Thoracic aorta (tissue), 2 donors: Measurements from ENCODE around the gene ATG14. TPM values are rescaled to one million over a fixed set of nuclear protein-coding genes. Genes with fewer than 3 reads are reported as not detected.
A peak's percentile ranks its signal among the peaks of the same experiment; 100 is the strongest.
"Not testable (repeated sequence)": the region's sequence is repeated elsewhere in the genome, so short reads cannot be mapped to it uniquely, and the experiment has no call there.

ENCODE experiments used
- ATAC-seq: fragments of 150-250 bp; one replicate; pipeline ENCODE4 v1.8.0; 2017; ENCODE audit warnings: low read depth; ENCODE audit not compliant: insufficient number of reproducible peaks, low FRiP score
- DNase-seq: peaks from one replicate; pipeline ENCODE4 v3.0.0-alpha.2; 2020; ENCODE audit warnings: low spot score
- H3K27ac ChIP-seq, 2 donors: fragments of 200-600 bp; sonication (generic); 1 replicate in 1 of 2; 2 replicates in 1 of 2; pipeline ENCODE4 v1.5.1; 2016; ENCODE audit warnings: mild to moderate bottlenecking in 2 of 2, moderate library complexity in 2 of 2
- H3K27me3 ChIP-seq: fragments of 200-600 bp; sonication (generic); replicated peaks from 2 replicates; pipeline ENCODE4 v1.6.0; 2016; ENCODE audit warnings: mild to moderate bottlenecking; ENCODE audit not compliant: insufficient read depth
- H3K36me3 ChIP-seq: fragments of 200-600 bp; sonication (generic); one replicate; pipeline ENCODE4 v1.5.1; 2016
- H3K4me1 ChIP-seq, 2 donors: fragments of 200-600 bp; sonication (generic); 1 replicate in 1 of 2; 2 replicates in 1 of 2; pipeline versions ENCODE4 v1.5.1 to v1.6.0; 2016; ENCODE audit warnings: low read depth in 2 of 2, mild to moderate bottlenecking in 1 of 2; ENCODE audit not compliant: control insufficient read depth in 1 of 2
- H3K4me3 ChIP-seq: fragments of 200-600 bp; sonication (generic); 2 replicates; pipeline ENCODE4 v1.5.1; 2016; ENCODE audit warnings: mild to moderate bottlenecking
- H3K9me3 ChIP-seq: fragments of 200-600 bp; sonication (generic); 2 replicates; pipeline ENCODE4 v1.5.1; 2016
- CTCF ChIP-seq: fragments of 200-600 bp; sonication (generic); IDR thresholded peaks from one replicate; pipeline ENCODE4 v1.5.1; 2019; ENCODE audit warnings: antibody characterized with exemption
- total RNA-seq, 2 donors: library from RNA; depleted of rRNA; stranded (reverse); fragments of >200 nt; gene quantifications; one replicate each; pipeline versions ENCODE4 v1.1.0 to v1.2.3, GENCODE V29; 2016

ATG14 gene
- total RNA-seq, 2 donors from 2014 or later = 19.5 to 26.0 TPM

- Histone ChIP-seq H3K27ac (no peak overlapping the region), H3K27me3 (no peaks in the 10 kb centered on the region), H3K9me3 (no peaks in the 10 kb centered on the region), H3K4me3 (no peak overlapping the region), H3K36me3 (peaks cover 13% of the 10 kb centered on the region), H3K4me1 (peaks cover 14 to 21% of the 10 kb centered on the region in 2 donors)
- no peak for TF ChIP-seq CTCF
- no peak for ATAC-seq
- DNase-seq = no peak
Measured at GRCh38 chr14:55388160-55388559, 23.5 kb downstream of the ATG14 start.

- H3K27ac ChIP-seq = no peak overlapping the region
- H3K27me3 ChIP-seq = no peaks in the 10 kb centered on the region
- TF ChIP-seq CTCF = no peak
- H3K4me3 ChIP-seq = no peak overlapping the region
- ATAC-seq (no peak), DNase-seq (no peak)
- H3K9me3 ChIP-seq = no peaks in the 10 kb centered on the region
- H3K36me3 ChIP-seq = peaks cover 13% of the 10 kb centered on the region
- H3K4me1 ChIP-seq = peaks cover 19 to 32% of the 10 kb centered on the region in 2 donors
Measured at GRCh38 chr14:55387121-55387520, 24.5 kb downstream of the ATG14 start.

- Histone ChIP-seq H3K27ac (no peak overlapping the region), H3K27me3 (no peaks in the 10 kb centered on the region), H3K9me3 (no peaks in the 10 kb centered on the region), H3K4me1 (peaks cover 20 to 39% of the 10 kb centered on the region in 2 donors), H3K4me3 (no peak overlapping the region), H3K36me3 (peaks cover 18% of the 10 kb centered on the region)
- no peak for DNase-seq
- no peak for TF ChIP-seq CTCF
- no peak for ATAC-seq
Measured at GRCh38 chr14:55386037-55386808, 25.4 kb downstream of the ATG14 start.

GRCh38 chr14:55384536-55384935, 27.1 kb downstream of the ATG14 start:
- ATAC-seq (no peak), DNase-seq (no peak)
- peaks cover 28% of the 10 kb centered on the region for H3K36me3 ChIP-seq
- H3K27me3 ChIP-seq = no peaks in the 10 kb centered on the region
- peaks cover 20 to 39% of the 10 kb centered on the region in 2 donors for H3K4me1 ChIP-seq
- no peak for TF ChIP-seq CTCF
- H3K27ac ChIP-seq = peak overlapping the region; percentile 81 to 90
- no peak overlapping the region for H3K4me3 ChIP-seq
- no peaks in the 10 kb centered on the region for H3K9me3 ChIP-seq

GRCh38 chr14:55383541-55384140, 28.0 kb downstream of the ATG14 start:
- Histone ChIP-seq H3K36me3 (peaks cover 32% of the 10 kb centered on the region), H3K4me1 (peaks cover 20 to 39% of the 10 kb centered on the region in 2 donors), H3K27ac (peak overlapping the region; percentile 81 to 90), H3K27me3 (no peaks in the 10 kb centered on the region), H3K9me3 (no peaks in the 10 kb centered on the region), H3K4me3 (peak overlapping the region; percentile 39)
- DNase-seq (no peak), ATAC-seq (no peak)
- TF ChIP-seq CTCF = no peak

- Histone ChIP-seq H3K27ac (peak overlapping the region; percentile 81 to 90), H3K36me3 (peaks cover 37% of the 10 kb centered on the region), H3K4me1 (peaks cover 20 to 39% of the 10 kb centered on the region in 2 donors), H3K4me3 (peak overlapping the region; percentile 39)
- DNase-seq (peak; percentile 18), ATAC-seq (peak; percentile 56)
- H3K27me3 ChIP-seq, H3K9me3 ChIP-seq: not testable (repeated sequence)
Measured at GRCh38 chr14:55383056-55383466, 28.6 kb downstream of the ATG14 start.
